ENCODE data around the gene ZCWPW2.
A peak's percentile ranks its signal among the peaks of the same experiment; 100 is the strongest.

Gene ZCWPW2, protein sequence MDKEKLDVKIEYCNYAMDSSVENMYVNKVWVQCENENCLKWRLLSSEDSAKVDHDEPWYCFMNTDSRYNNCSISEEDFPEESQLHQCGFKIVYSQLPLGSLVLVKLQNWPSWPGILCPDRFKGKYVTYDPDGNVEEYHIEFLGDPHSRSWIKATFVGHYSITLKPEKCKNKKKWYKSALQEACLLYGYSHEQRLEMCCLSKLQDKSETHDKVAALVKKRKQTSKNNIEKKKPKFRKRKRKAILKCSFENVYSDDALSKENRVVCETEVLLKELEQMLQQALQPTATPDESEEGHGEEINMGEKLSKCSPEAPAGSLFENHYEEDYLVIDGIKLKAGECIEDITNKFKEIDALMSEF

DNA sequence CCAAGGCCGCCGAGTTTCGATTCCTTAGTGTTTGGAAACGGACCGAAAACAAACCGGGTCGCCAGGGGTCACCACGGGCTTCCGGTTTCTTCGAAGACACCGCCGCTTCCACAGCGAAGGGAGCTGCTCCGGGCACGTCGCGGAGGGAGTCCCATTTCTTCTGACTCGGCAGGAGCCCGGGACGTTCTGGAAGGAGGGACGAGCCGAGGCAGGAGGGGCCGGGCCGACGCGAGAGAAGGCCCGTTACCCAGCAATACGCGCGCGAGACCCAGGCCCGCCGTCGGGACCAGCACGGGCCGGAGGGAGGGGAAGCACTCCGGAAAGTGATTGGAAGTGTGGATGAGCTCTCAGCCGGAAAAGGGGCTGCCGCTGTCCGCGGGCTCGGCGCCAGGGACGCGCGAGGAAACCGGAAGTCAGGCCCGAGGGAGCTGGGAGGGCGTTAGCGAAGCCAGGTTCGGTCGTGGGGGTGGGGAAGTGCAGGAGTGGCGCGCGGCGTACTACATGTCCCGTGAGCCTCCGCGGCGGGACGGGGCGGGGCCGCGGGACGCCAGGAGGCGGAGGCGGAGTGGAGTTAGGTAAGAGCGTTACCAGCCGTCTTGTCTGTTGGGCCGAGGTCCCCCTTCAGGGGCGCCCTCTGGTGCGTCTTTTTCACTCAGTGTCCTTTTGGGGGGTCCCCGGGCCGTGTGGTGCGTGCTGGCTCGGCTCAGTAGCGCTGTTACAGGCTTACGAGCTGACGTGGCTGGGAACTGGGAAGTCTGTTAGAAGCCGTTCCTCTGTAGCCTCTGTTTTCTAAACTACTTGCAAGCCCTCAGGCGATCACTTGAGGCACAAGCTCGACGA is at the start of gene ZCWPW2, which contains the start of gene AZI2:
ZCWPW2 (plus strand) TSS at position 93 of the 840 bp plus-strand sequence. CDS start 64,348 bp downstream, outside the sequence.
AZI2 (minus strand) TSS at position 196 of the 840 bp plus-strand sequence. CDS start 8,207 bp downstream, outside the sequence.
- DNase-seq: peak; percentile 98

DNA sequence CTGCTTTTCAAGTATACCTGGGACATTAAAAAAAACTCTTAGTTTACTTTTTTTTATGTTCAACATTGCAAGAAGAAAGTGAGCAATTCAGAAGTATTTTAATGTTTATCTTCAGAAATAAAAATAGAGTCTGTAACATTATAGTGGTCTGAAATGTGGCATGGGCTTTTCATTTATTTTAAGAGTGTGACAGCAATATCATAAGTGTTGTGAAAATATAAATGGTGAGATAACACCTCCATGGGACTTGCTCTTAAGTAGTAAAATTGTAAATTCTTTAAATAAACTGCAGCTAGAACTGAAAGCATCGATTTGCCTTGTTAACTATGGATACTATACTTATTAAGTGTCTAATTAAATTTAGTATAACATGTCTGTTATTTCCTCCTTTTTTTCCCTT is 48.8 kb upstream of the ZCWPW2 start:
- no peak for DNase-seq

- no peak for DNase-seq
Measured at GRCh38 chr3:28300345-28300962, 48.1 kb upstream of the ZCWPW2 start.

DNA sequence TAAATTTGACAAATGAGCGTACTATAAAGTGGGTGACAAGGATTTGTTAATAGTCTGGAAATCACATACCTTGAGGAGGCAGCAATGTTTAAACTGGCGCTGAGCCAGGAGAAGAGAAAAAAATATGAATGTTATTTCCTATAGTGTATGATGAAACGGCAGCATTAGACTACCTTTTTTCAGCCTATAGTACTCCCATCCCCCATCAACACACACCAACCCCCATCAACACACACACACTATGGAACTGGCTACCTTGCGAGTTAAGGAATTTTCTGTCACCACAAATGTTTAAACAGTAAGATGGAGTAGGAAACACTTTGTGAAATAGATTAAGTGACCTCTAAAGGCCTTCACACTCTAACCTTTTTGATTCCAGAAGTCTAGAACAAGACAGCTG is 46.8 kb upstream of the ZCWPW2 start:
- DNase-seq: no peak

- no peak for DNase-seq
Measured at GRCh38 chr3:28308196-28308595, 40.3 kb upstream of the ZCWPW2 start.

DNA sequence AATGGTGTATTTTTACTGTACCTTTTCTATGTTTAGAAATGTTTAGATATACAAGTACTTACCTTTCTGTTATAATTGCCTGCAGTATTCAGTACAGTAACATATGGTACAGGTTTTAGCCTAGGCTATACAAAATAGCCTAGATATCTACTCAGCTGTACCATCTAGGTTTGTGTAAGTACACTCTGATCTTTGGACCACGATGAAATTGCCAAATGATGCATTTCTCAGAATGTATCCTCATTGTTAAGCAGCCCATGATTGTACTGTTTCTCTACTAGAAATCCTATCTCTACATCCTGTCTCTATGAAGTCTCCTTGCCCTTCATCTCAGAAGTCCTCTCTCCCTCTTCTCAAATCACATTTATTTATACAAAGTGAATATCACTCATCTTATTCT is 32.8 kb upstream of the ZCWPW2 start:
- no peak for DNase-seq

DNA sequence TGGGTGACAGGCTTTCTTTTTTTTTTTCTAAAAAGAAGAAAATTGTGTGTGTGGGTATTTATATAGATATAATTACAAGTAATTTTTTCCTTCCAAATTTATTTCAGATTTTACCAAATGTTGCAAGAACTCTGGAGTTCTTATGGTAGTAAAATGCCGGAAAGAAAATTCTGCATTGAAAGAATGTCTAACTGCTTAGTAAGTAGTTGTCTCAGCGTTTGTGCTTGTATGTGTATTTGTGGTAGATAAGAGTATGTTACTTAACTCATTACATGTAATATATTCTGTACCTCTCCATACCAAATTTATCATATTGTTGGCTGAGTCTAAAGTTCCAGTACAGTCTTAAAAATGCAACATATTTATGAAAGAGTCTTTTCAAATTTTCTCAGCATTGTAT is 32.3 kb upstream of the ZCWPW2 start:
- DNase-seq: no peak

DNA sequence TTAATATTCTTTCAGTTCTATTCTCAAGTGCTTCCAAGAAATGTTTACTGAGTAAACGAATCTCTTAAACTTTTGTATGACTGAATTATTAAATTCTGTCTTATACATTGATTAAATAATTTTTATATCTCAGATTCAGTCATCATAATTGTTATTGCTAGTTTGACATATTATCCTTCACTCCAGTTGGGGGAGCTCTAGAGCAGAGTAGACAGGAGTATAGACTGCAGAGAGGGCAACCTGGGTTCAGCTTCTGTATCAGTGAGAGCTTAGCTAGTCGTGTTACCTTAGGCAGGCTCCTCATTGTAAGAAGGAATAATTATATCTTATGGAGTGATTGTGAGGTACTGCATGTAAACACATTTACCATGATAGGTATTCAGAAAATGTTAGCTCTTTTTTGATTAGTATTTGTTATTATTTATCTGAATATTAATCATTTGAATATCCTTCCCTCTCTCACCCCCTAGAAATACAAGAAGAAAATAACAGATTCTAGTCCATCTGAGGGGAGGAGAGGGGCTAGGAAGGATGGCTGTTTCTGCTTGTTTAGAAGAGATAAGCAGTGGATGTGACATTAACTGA is 31.0 kb upstream of the ZCWPW2 start:
- DNase-seq: no peak

GRCh38 chr3:28320981-28321380 is 27.5 kb upstream of the ZCWPW2 start:
- no peak for DNase-seq

GRCh38 chr3:28322464-28322863 is 26.1 kb upstream of the ZCWPW2 start:
- DNase-seq: no peak

GRCh38 chr3:28326458-28326926 is 22.0 kb upstream of the ZCWPW2 start:
- DNase-seq: no peak

GRCh38 chr3:28328188-28329151 is 20.1 kb upstream of the ZCWPW2 start:
- no peak for DNase-seq

GRCh38 chr3:28334552-28334951 is 14.0 kb upstream of the ZCWPW2 start:
- DNase-seq: no peak

GRCh38 chr3:28335246-28335645 is 13.3 kb upstream of the ZCWPW2 start:
- no peak for DNase-seq

DNA sequence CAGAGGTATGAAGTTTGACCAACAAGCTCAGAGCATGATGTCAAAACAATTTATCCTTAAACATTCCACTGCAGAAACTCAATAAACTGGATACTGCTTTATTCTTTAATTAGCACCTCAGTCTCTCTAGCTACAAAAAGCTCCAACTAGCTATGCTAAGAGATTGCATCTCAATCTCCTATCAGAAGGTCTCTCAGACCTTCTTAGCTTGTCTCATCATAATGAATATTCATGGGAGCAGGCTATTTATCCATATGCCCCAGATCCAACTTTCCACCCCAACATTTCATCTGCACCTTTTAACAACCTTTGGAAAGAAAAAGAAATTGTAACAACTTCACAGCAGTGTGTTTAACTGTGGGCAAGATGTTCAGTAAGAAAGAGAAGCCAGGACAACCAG is 11.3 kb upstream of the ZCWPW2 start:
- no peak for DNase-seq

- no peak for DNase-seq
Measured at GRCh38 chr3:28343144-28343543, 5.4 kb upstream of the ZCWPW2 start.

- DNase-seq: no peak
Measured at GRCh38 chr3:28345690-28346089, 2.8 kb upstream of the ZCWPW2 start.

DNA sequence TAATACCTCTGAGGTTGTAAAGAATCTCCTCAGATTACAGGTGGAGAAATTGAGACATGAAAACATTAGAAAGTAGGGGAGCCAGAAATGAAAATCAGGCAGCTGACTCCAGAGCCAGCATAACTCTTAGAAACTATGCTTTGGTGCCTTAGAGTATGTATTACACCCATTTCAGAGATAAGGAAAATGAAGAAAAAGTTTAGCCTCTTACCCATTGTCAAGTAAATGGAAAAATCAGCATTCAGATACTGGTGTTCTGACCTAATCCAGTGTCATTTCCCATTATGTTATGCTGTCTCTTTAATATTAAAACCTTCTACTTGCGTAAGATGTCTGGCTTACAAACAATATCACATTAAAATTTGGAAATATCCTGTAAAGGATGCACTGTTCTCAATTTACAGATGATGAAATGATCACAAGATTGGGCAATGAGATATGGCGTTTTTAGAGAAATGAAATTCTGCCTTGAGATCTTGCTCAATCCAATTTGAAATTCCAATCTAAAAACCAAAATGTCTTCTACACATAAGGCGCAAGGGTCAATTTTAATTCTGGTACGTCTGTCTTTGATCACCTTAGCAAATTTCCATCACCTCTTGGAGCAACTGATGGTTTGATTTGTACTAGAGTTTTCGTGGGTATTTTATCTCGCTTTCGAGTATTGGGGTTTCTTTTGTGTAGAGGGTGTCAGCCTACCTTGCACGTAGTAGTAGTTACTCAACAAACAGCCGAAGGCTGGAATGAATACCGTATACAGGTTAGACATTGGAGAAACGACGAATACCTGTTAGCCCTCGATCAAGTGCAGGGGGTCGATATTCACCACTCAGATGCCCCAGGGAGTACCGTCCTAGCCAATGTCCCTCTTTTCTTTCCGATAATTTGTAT is 902 bp upstream of the ZCWPW2 start:
- peak; percentile 50 for DNase-seq

DNA sequence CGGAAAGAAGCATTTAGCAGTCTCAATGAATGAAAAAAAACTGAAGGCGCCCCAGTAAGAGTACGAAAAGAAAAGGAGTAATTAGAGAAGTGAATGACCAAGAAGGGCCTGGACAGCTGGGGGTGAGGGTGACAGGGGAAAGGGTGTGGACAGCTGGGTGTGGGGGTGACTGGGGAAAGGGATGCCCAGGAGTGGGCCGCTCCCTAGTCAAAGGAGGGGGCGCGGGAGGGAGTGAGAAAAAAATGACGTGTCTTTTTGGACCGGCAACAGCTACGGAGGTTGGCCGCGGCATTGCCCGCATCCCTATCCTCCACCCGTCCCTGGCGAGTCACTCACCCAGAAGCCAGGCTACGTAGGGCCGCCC is 274 bp upstream of the ZCWPW2 start:
- no peak for DNase-seq

- DNase-seq: no peak
Measured at GRCh38 chr3:28349469-28350000, 1.0 kb downstream of the ZCWPW2 start.

DNA sequence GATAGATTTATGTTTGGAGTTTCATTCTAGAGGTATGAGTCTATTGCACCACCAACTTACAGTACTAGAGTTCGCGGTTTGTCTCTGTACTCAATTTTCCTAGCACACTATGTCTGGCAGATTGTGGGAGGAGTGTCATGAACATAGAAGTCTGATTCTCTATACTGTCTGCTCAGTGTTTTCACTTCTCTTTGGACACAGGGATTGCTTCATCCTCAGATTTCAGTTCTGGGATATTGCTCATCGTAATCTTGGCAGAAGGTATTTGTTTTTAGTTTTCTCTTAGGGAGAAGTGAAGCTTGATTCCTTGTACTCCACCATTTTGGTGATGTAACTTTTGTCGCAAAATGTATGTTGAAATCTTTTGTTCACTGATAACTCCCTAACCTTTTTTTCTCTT is 27.9 kb downstream of the ZCWPW2 start:
- no peak for DNase-seq

Data from islet precursor cell (in vitro differentiated cells).